Esophagus squamous epithelium (tissue), 4 donors: Measurements from ENCODE around the gene RBM11.

ENCODE experiments used
- CTCF ChIP-seq, 6 experiments: fragments of 450-650 bp in 4 of 6; fragments of 200-600 bp in 2 of 6; sonication (generic) in 2 of 6; IDR thresholded peaks; one replicate each; pipeline ENCODE4 v1.5.1; 2016 to 2019; ENCODE audit warnings: antibody characterized with exemption in 6 of 6, mild to moderate bottlenecking in 4 of 6, moderate library complexity in 4 of 6
- POLR2A ChIP-seq, 4 donors: fragments of 450-650 bp; IDR thresholded peaks; one replicate each; pipeline ENCODE4 v1.6.1; 2017; ENCODE audit warnings: antibody characterized with exemption in 4 of 4, mild to moderate bottlenecking in 4 of 4, moderate library complexity in 3 of 4

- peak; percentile 30 to 61 (median 51) for TF ChIP-seq CTCF (IDR thresholded peaks at IDR 0.05)
- TF ChIP-seq POLR2A (IDR thresholded peaks at IDR 0.05) = no peak
Measured at GRCh38 chr21:14259747-14260146, 43.8 kb downstream of the RBM11 start.
